H7 (cell line): ENCODE data around the gene KPNA4. TPM values are rescaled to one million over a fixed set of nuclear protein-coding genes. Genes with fewer than 3 reads are reported as not detected.
"Not testable (repeated sequence)": the region's sequence is repeated elsewhere in the genome, so short reads cannot be mapped to it uniquely, and the experiment has no call there.

Experiments used
- DNase-seq: peaks from one replicate; pipeline ENCODE4 v3.0.0; 2012
- H3K27me3 ChIP-seq: 2 replicates; pipeline ENCODE4 v1.6.0; 2011; ENCODE audit warnings: mild to moderate bottlenecking, low read length; ENCODE audit not compliant: control insufficient read depth, insufficient read depth
- H3K36me3 ChIP-seq: replicated peaks from 2 replicates; pipeline ENCODE4 v1.5.1; 2011; ENCODE audit warnings: low read length; ENCODE audit not compliant: control insufficient read depth, insufficient read depth
- H3K4me3 ChIP-seq: 2 replicates; pipeline ENCODE4 v1.5.1; 2011; ENCODE audit warnings: low read depth, mild to moderate bottlenecking, control low read depth, low read length, moderate library complexity; ENCODE audit not compliant: insufficient read depth
- total RNA-seq: library from RNA; depleted of rRNA; stranded (reverse); fragments of >200 nt; shearing (Covaris generic); gene quantifications from 2 replicates; pipeline ENCODE4 v1.2.3, GENCODE V29; 2014; rRNA removed

Gene KPNA4
- total RNA-seq: 23.4 and 26.8 TPM in 2 replicates

GRCh38 chr3:160565442-160566403, at the start of gene KPNA4:
TSS of gene KPNA4 (minus strand) at chr3:160565571. CDS start at chr3:160565282, 289 bp downstream.
- Histone ChIP-seq H3K4me3 (peak within 1 kb of the TSS; percentile 78), H3K27me3 (no peaks in the 10 kb centered on the region), H3K36me3 (peaks cover 2% of the 10 kb centered on the region; the same call in 1 of the 2 replicates)
- peak; percentile 97 for DNase-seq

GRCh38 chr3:160613661-160614060, 48.3 kb upstream of the KPNA4 start:
- no peak for DNase-seq
- Histone ChIP-seq H3K27me3 (no peaks in the 10 kb centered on the region), H3K4me3 (no peak overlapping the region), H3K36me3 (no peaks in the 10 kb centered on the region)

- no peaks in the 10 kb centered on the region for H3K27me3 ChIP-seq
- no peak for DNase-seq
- H3K36me3 ChIP-seq: no peaks in the 10 kb centered on the region
- no peak overlapping the region for H3K4me3 ChIP-seq
Observed at GRCh38 chr3:160612386-160613075, 47.2 kb upstream of the KPNA4 start.

GRCh38 chr3:160611141-160611540, 45.8 kb upstream of the KPNA4 start:
- H3K27me3 ChIP-seq: no peaks in the 10 kb centered on the region
- no peaks in the 10 kb centered on the region for H3K36me3 ChIP-seq
- no peak for DNase-seq
- no peak overlapping the region for H3K4me3 ChIP-seq

GRCh38 chr3:160608870-160609269, 43.5 kb upstream of the KPNA4 start:
- H3K4me3 ChIP-seq: no peak overlapping the region
- no peaks in the 10 kb centered on the region for H3K27me3 ChIP-seq
- DNase-seq: no peak
- H3K36me3 ChIP-seq: no peaks in the 10 kb centered on the region

- Histone ChIP-seq H3K36me3 (no peaks in the 10 kb centered on the region), H3K27me3 (no peaks in the 10 kb centered on the region), H3K4me3 (no peak overlapping the region)
- no peak for DNase-seq
Observed at GRCh38 chr3:160607826-160608225, 42.5 kb upstream of the KPNA4 start.

GRCh38 chr3:160605315-160605714, 39.9 kb upstream of the KPNA4 start:
- Histone ChIP-seq H3K36me3 (no peaks in the 10 kb centered on the region), H3K4me3 (no peak overlapping the region), H3K27me3 (no peaks in the 10 kb centered on the region)
- DNase-seq: no peak

GRCh38 chr3:160603845-160604244, 38.5 kb upstream of the KPNA4 start:
- H3K27me3 ChIP-seq, H3K4me3 ChIP-seq, H3K36me3 ChIP-seq, DNase-seq: not testable (repeated sequence)

GRCh38 chr3:160602259-160602658, 36.9 kb upstream of the KPNA4 start:
- Histone ChIP-seq H3K27me3 (no peaks in the 10 kb centered on the region), H3K36me3 (no peaks in the 10 kb centered on the region), H3K4me3 (no peak overlapping the region)
- no peak for DNase-seq

GRCh38 chr3:160601288-160601687, 35.9 kb upstream of the KPNA4 start:
- no peak for DNase-seq
- Histone ChIP-seq H3K36me3 (no peaks in the 10 kb centered on the region), H3K27me3 (no peaks in the 10 kb centered on the region), H3K4me3 (no peak overlapping the region)

GRCh38 chr3:160598865-160599264, 33.5 kb upstream of the KPNA4 start:
- H3K27me3 ChIP-seq: no peaks in the 10 kb centered on the region
- H3K36me3 ChIP-seq: no peaks in the 10 kb centered on the region
- DNase-seq: no peak
- H3K4me3 ChIP-seq: no peak overlapping the region

GRCh38 chr3:160588023-160588422, 22.7 kb upstream of the KPNA4 start:
- H3K4me3 ChIP-seq: no peak overlapping the region
- DNase-seq: no peak
- no peaks in the 10 kb centered on the region for H3K27me3 ChIP-seq

GRCh38 chr3:160587105-160587504, 21.7 kb upstream of the KPNA4 start:
- no peak for DNase-seq
- Histone ChIP-seq H3K4me3 (no peak overlapping the region), H3K36me3 (no peaks in the 10 kb centered on the region), H3K27me3 (no peaks in the 10 kb centered on the region)

More at GRCh38 chr3:160588023-160588422, 22.7 kb upstream of the KPNA4 start:
- no peaks in the 10 kb centered on the region for H3K36me3 ChIP-seq

GRCh38 chr3:160586679-160587078, 21.3 kb upstream of the KPNA4 start:
- H3K4me3 ChIP-seq: no peak overlapping the region
- no peak for DNase-seq
- H3K27me3 ChIP-seq: no peaks in the 10 kb centered on the region
- H3K36me3 ChIP-seq: no peaks in the 10 kb centered on the region

GRCh38 chr3:160583451-160583850, 18.1 kb upstream of the KPNA4 start:
- no peaks in the 10 kb centered on the region for H3K36me3 ChIP-seq
- no peak for DNase-seq
- H3K4me3 ChIP-seq: no peak overlapping the region
- no peaks in the 10 kb centered on the region for H3K27me3 ChIP-seq
